HG02610 (cell line): ENCODE data around the gene EMP2.
"Not testable (repeated sequence)": the region's sequence is repeated elsewhere in the genome, so short reads cannot be mapped to it uniquely, and the experiment has no call there.

ENCODE experiments used
- ATAC-seq: cut with Tn5 transposase; IDR thresholded peaks from one replicate; pipeline ENCODE4 v1.9.1; 2021; ENCODE audit warnings: mild to moderate bottlenecking, moderate library complexity; ENCODE audit not compliant: unreplicated experiment

The EMP2 gene

DNA sequence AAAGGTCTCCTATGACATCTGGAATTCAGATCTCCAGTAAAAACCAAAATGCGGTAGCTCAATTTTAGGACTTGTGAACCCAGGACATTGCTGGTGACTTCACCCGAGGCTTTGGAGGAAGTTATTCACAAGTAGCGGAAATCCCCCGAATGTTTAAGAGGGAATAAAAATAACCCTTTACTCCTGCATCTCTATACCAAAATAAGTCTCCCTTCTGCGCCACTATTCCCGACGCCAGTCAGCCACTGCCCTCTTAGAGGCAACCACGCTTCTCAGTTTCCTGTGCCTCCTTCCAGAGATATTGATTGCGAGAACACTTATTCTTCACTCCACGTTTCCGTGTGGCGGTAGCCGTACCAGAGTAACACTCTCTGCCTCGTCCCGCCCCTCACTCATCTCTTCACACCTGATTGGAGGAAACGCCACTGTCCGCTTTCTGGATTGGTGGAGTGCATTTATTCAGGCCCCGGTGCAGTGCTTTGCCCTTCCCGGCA lies 27.4 kb downstream of the EMP2 start:
- peak; percentile 98 for ATAC-seq

DNA sequence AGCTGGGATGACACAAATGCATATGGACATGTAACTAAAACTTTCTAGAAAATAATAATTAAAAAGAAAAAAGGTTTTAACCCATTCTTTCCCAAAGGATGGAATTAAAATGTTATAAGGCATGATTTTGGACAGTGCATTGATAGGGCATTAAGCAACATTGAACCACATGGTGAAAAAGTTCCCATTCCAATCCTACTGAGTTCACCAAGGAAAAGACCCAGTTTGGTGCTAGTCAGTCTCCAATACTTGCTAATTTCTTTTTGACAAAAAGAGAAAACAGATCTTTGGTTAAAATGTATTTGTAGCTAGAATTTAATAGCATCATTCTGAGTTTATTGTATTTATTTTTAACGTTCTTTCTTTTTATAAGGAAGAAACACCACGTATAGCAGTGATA lies 28.1 kb downstream of the EMP2 start:
- no peak for ATAC-seq

DNA sequence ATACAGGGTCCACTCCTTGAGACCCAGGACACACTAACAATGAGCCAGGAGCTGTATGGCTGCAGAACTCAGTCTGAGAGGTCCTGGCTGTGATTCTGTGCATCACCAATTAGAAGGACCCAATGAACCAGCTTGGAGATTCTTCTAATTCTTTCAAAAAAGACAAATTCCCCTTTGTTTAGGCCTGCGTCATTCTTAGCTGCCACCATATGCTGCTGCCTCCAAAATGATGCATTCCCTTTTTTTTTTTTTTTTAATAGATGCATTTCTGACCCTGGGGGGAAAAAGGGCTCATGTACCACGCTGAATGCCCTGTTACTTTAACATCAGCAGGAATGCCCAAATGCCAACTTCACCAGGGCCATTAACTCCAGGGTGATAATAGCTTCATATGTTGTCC lies 28.5 kb downstream of the EMP2 start:
- no peak for ATAC-seq

DNA sequence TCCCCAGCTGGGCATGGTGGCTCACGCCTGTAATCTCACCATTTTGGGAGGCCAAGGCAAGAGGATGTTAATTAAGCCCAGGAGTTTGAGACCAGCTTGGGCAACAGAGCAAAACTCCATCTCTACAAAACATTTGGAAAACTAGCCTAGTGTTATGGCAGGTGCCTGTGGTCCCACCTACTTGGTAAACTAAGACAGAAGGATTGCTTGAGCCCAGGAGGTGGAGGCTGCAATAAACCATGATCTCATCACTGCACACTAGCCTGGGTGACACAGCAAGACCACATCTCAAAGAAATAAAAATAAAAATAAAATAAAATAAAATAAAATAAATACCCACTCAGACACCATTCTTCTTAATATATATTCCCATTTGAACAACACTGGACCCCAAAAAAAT lies 32.0 kb downstream of the EMP2 start:
- no peak for ATAC-seq

DNA sequence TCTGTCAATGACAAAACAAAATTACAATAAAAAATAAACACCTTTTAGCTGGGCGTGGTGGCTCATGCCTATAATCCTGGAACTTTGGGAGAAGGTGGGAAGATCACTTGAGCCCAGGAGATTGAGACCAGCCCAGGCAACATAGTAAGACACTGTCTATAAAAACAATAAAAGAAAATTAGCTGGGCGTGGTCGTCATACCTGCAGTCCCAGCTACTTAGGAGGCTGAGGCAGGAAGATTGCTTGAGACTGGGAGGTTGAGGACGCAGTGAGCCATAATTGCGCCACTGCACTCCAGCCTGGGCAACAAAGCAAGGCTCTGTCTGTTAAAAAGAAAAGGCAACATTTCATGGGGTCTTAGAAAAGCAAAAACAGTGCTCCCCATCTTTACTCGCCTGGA lies 32.7 kb downstream of the EMP2 start:
- no peak for ATAC-seq

DNA sequence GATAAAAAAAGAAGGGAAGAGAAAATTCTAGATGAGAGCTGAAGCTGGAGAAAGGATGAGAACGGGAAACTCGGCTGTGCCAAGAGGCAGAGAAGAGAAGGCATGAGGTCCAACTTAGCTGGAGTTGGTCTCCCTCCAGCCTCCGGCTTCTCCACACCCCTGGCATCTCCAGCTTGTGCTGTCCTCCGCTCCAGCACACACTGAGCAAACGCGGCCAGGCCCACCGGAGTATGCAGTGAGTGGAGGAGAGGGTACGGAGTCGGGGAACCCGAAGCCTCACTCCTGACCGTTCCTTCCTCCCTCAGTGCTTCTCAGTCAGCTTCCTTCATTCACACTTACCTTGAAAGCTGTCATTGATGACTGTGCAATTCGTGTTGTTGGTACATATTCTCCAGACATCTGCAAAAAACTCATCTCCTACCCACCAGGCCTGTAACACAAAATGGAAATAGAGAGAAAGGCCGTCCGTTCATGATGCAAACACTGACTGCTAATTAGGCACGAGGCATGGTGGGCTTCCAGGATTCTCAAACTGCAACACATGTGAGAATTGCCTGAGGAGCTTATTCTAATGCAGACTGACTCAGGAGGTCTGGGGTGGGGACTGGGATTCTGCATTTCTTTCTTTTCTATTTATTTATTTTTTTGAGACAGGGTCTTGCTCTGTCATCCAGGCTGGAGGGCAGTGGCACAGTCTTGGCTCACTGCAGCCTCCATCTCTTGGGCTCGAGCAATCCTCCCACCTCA lies 37.0 kb downstream of the EMP2 start:
- ATAC-seq = no peak

DNA sequence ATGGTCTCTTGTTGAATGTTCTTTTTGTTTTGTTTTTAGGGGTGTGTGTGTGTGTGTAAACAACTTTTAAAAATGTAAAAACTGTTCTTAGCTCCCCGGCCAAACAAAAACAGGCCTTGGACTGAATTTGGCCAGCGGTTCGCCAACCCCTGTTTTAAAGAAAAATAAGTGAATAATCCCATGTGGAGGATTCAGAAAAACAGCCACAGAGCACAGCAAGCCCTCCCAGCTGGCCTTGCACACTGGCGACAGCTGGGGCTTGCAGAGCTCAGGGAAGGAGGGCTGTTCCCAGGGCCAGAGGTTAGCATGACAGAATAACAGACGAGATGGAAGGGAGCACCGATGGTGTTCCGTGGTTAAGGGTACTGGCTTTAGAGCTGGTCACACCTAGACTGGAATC lies 39.0 kb downstream of the EMP2 start:
- ATAC-seq = no peak

DNA sequence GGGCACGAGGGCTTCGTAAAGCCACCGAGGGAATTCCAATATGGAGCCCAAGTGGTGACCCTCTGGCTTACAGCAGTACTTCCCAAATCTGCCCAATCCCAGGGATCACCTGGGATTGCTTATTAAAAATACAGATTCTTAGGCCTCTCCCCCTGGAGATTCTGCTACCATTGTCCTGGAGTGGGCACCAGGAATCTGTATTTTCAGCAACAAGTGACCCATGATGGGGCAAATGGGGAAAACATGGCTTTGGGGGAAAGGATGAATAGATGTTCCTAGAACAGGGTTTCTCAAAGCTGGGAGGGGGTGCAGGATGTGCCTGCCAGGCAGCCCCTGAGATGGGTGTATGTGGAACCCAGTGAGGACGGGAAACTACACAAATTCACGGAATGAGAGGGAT lies 40.6 kb downstream of the EMP2 start:
- no peak for ATAC-seq

DNA sequence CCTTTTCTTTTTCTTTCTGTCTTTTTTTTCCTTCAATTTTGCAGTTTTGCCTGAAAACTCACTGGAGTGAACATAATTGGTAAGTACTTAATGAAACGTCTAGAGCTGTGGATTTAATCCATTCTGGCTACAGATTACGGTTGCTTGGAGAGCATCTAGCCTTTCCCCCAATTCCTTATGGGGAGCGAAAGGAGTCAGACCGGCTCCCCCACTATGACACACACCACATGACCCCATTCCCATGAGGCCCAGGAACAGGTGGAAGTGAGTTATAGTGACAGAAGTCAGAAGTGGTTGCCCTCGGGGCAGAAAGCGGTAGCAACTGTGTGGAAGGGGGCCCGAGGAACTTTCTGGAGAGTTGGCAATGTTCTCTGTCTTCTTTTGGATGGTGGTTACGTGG lies 41.2 kb downstream of the EMP2 start:
- ATAC-seq = no peak

DNA sequence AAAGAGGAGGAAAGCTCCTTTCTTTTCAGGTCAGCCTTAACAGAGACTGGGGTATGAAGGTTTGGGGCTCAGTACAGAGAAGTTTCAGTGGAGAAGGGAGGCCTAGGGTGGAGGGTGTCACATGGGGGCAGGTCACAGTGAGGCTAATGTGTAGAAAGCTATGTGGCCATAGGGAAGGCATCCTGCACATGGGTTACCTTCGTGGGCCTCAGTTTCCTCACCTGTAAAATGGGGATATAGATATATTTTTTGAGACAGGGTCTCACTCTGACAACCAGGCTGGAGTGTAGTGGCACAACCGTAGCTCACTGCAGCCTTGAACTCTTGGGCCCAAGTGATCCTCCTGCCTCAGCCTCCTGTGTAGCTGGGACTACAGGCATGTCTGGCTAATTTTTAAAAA lies 41.8 kb downstream of the EMP2 start:
- no peak for ATAC-seq

DNA sequence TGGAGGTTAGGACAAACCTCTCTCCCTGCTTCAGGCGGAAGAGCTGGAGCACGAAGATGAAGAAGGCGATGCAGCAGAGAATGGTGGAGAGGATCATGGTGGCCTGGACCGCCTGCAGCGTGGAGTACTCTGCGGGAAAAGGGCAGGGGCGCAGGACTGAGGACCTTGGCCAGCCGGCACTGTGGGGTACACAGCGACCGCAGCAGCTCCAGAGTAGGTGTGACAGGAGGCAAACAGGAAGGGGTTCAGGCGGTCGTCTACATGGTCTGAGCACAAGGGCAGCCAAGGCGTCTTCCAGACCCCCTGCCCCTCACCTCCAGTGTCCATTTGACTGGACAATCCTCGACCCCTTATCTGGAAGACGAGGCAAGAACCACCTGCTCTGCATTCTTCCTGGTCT lies 42.5 kb downstream of the EMP2 start:
- ATAC-seq = no peak

DNA sequence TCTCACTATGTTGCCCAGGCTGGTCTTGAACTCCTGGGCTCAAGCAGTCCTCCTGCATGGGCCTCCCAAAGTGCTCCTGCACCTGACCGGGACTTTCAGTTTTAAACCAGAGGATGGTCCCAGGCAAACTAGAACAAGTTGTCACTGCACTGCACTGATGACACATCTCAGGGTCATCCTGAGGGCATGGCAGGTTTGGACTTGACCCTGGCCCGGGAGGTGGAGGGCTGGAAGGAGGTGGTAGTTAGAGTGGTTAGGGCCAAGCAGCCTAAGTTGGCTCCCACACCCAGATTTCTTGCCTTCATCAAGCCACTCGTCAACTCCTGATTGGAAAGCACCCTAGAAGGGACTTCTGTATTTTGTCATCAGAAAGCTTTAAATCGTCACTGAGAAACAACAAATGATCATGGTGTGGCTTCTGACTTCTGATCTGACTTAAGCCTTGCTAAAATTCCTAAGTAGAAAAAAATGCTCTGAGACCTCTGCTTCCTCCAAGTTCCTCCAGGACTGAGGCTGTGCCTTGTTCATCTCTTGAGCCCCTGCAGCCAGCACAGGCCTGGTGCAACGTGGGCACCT lies 43.5 kb downstream of the EMP2 start:
- ATAC-seq = no peak

DNA sequence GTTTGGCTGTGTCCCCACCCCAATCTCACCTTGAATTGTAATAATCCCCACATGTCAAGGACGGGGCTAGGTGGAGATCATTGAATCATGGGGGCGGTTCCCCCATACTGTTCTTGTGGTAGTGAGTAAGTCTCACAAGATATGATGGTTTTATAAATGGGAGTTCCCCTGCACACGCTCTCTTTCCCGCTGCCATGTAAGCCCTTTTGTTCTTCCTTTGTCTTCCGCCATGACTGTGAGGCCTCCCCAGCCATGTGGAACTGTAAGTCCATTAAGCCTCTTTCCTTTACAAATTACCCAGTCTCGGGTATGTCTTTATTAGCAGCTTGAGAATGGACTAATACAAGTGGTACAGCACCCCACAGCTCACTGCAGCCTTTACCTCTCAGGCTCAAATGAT lies 44.1 kb downstream of the EMP2 start:
- ATAC-seq = not testable (repeated sequence)

DNA sequence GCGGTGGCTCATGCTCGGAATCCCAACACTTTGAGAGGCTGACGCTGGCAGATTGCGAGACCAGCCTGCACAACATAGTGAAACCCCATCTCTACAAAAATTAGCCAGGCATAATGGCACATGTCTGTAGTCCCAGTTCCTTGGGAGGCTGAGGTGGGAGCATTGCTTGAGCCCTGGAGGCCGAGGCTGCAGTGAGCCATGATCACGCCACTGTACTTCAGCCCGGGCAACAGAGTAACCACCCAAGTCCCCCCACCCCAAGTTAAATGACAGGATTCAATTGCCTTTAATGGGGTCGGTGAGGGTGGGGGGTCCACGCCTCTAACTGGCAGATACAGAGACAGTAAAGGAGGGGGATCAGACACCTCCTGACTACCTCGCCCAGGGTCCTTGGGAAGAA lies 44.9 kb downstream of the EMP2 start:
- ATAC-seq = no peak

DNA sequence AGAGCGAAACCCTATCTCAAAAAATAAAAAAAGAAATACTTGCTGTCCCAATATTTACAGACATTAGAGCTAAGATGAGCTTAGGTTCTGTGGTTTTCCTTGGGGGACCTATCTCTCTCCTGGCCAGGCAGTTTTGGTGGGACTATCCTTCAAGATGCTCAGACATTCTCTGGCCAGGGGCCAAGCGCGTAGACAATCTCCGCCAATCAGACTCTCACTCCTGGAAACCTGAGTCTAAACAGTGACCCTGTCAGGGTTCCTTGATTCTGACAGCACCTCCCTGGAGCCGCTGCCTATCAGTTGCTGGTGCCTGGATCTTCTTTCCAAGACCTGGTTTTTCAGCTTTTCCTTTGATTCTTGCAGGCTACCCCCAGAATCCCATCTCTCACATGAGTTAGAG lies 45.6 kb downstream of the EMP2 start:
- no peak for ATAC-seq

DNA sequence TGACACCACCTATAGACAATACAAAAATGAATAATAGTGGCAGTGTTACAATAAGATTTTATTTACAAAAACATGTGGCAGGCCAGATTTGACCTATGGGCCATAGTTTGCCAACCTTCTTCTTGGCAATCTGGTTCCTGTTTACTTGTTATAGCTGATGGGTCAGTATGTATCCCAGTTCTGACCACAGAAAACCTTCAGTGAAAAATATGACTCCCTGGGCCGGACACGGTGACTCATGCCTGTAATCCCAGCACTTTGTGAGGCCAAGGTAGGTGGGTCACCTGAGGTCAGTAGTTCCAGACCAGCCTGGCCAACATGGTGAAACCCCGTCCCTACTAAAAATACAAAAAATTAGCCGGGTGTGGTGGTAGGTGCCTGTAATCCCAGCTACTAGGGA lies 46.8 kb downstream of the EMP2 start:
- ATAC-seq = not testable (repeated sequence)

DNA sequence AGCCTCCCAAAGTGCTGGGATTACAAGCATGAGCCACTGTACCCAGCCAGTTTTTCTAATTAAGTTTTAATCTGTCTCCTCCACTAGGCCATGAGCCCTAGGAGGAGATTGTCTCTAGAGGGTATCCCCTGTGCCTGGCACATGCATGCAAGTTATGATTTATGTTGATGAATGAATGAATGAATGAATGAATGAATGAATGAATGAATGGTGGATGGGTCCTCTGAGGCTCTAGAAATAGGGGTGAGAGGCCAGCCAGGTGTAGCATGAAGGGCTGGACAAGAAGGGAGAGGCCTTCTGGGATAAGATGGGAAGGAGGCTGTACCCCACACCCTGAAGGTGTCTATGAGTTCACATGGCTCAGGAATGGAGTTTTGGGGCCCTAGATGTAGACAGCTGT lies 48.8 kb downstream of the EMP2 start:
- no peak for ATAC-seq

DNA sequence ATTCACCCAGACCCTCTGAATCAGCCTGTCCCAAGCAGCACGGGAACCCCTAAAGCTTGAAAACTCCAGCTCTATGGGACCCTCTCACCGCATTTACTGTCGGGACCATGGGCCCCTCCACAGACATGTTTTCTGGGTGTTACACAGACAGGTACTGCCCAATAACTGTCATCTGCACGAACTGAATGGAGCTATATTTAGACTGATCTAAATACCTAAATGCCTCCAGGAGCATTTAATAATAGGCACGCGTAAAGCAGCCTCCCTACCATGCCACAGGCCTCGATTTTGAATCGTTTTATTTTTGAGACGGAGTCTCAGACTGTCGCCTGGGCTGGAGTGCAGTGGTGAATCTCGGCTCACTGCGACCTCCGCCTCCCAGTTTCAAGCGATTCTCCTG lies 49.7 kb downstream of the EMP2 start:
- no peak for ATAC-seq

DNA sequence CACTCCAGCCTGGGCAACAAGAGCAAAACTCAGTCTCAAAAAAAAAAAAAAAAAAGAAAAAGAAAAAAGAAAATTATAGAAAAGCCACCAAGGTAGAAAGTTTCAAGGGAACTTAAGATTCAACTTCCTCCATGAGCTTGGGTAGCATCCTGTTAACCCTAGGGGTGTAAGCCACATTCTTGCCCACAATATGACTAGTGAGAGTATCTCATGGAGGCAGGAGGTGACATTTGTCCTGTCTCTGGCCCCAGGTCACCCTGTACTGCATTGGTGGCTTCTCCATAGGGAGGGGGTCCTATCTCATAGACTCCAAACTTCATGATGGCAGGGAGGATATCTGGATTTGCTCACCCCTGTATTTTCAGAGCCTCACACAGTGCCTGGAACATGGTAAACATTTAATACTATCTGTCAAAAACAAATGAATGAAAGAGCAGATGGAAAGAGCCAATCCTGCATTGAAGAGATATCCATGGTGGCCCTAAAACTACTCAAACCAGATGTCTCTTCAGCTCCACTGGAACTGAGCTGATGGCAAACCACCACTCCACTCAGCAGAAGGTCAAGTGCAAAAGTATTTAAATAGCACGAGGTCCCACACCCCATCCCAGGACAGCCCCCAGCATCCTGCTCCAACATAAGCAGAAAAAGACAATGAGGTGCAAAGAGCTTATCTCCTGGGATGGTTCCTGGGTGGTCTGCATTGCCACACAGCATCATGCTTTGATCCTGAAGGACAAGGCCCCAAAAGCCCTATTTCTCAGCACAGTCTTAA lies 50.3 kb downstream of the EMP2 start:
- ATAC-seq = no peak

DNA sequence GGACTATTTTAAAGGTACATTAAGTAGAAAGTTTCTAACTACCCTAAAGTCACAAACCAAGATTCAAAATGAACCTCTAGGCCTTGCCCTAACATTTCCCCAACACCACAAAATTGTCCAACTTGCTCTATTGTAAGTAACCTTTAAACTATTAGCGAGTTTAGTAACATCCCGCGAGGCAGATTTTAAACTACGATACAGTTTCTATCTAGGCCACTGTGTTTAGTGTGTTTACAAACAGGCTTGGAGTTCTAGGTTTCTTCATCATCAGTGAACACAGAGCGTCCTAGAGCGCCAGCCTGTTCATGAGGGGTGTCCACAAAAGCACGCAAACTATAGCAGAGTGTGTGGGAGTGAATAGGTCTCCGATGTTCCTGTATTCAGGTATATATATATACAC lies 51.8 kb downstream of the EMP2 start:
- no peak for ATAC-seq

DNA sequence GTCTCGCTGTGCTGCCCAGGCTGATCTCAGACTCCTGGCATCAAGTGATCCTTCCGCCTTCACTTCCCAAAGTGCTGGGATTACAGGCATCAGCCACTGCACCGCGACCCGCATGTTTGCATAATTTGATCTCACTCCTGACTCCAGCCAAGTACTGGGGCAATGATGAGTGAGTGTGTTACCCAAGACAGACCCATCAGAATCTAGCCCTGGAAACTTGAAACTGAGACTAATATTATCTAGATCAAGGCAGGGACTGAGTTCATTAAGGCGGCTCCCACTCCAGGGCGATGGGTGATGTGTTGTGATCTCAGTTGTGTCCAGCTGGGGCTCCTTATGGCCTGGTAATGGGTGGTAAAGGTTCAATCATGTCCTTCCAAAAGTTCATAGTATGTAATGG lies 53.4 kb downstream of the EMP2 start:
- ATAC-seq = no peak

DNA sequence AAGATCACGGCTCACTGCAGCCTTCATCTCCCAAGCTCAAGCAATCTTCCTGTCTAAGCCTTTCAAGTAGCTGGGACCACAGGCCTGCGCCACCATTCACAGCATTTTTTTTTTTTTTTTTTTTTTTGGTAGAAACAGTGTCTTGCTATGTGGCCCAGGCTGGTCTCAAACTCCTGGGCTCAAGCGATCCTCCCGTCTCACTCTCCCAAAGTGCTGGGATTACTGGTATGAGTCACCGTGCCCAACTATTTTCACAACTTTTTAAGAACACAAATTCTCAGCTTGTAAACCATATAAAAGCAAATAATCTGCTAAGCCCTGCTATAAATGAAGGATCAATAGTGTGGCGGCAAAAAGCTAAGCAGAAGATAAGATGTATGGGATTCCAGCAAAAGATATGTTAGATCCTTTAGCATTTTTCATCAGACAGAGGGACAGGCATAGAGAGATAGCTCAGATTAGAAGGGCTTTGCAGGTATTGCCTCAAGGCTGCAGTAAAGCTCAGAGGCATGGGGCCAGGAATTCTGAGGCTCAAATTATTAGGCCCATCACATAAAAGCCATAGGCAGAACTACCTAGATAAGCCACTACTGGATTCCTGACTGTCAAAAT lies 55.1 kb downstream of the EMP2 start:
- no peak for ATAC-seq
